PC-3 (cell line): Measurements from ENCODE around the gene RNF208. TPM values are rescaled to one million over a fixed set of nuclear protein-coding genes. Genes with fewer than 3 reads are reported as not detected.
A peak's percentile ranks its signal among the peaks of the same experiment; 100 is the strongest.

Experiments
- ATAC-seq: fragments of 200-7000 bp; cut with Tn5 transposase; 2 replicates; pipeline ENCODE4 v1.9.1; 2020; ENCODE audit warnings: mild to moderate bottlenecking, moderate library complexity
- BruUV-seq: library from RNA; stranded (reverse); fragments of 400-500 nt; replicated peaks from 2 replicates; lab custom pipeline; 2021; lab: Mats Ljungman, UMichigan
- CTCF ChIA-PET: fragments of 300-600 bp; sonication (Branson Sonifier 250); formaldehyde crosslinking; loops from one replicate; lab custom pipeline; 2022; ENCODE audit warnings: antibody characterized with exemption; lab: Charles Lee
- POLR2A ChIA-PET: fragments of 300-600 bp; sonication (Branson Sonifier 250); formaldehyde crosslinking; loops from one replicate; lab custom pipeline; 2022; ENCODE audit warnings: antibody characterized with exemption; ENCODE audit not compliant: unreplicated experiment; lab: Charles Lee
- DNase-seq: peaks from one replicate; pipeline ENCODE4 v3.0.0-alpha.2; 2015
- H2AFZ ChIP-seq: fragments of 300-600 bp; sonication (generic); 2 replicates; pipeline ENCODE4 v1.6.0; 2016; ENCODE audit warnings: antibody characterized with exemption, low read length
- H3F3A ChIP-seq: fragments of 300-600 bp; sonication (generic); one replicate; pipeline ENCODE4 v1.6.0; 2017; ENCODE audit warnings: antibody characterized with exemption, low read length, control low read depth, mild to moderate bottlenecking; ENCODE audit not compliant: unreplicated experiment
- H3K27ac ChIP-seq: fragments of 300-600 bp; sonication (generic); 2 replicates; pipeline ENCODE4 v1.5.1; 2016; ENCODE audit warnings: mild to moderate bottlenecking, low read length
- H3K27me3 ChIP-seq: fragments of 300-600 bp; sonication (generic); 2 replicates; pipeline ENCODE4 v1.6.1; 2016; ENCODE audit warnings: low read length, mixed read lengths
- H3K36me3 ChIP-seq: fragments of 300-600 bp; sonication (generic); 2 replicates; pipeline ENCODE4 v1.6.1; 2016; ENCODE audit warnings: low read depth, mixed run types, low read length, mixed read lengths
- H3K4me1 ChIP-seq: fragments of 300-600 bp; sonication (generic); 2 replicates; pipeline ENCODE4 v1.5.1; 2016; ENCODE audit warnings: low read length; ENCODE audit not compliant: insufficient read depth
- H3K4me2 ChIP-seq: fragments of 300-600 bp; sonication (generic); 2 replicates; pipeline ENCODE4 v1.6.0; 2016; ENCODE audit warnings: low read length
- H3K4me3 ChIP-seq: fragments of 300-600 bp; sonication (generic); 2 replicates; pipeline ENCODE4 v1.5.1; 2016; ENCODE audit warnings: mild to moderate bottlenecking, low read length, mixed read lengths
- H3K79me2 ChIP-seq: fragments of 300-600 bp; sonication (generic); 2 replicates; pipeline ENCODE4 v1.6.1; 2017; ENCODE audit warnings: low read length, mixed read lengths
- H3K9ac ChIP-seq: fragments of 300-600 bp; sonication (generic); 2 replicates; pipeline ENCODE4 v1.6.0; 2016; ENCODE audit warnings: mild to moderate bottlenecking, low read length
- H3K9me2 ChIP-seq: fragments of 300-600 bp; sonication (generic); replicated peaks from 2 replicates; pipeline ENCODE4 v1.6.1; 2016; ENCODE audit warnings: mixed run types, low read length, mixed read lengths
- H3K9me3 ChIP-seq: fragments of 300-600 bp; sonication (generic); 2 replicates; pipeline ENCODE4 v1.6.1; 2016; ENCODE audit warnings: low read length, mixed read lengths
- H4K20me1 ChIP-seq: fragments of 300-600 bp; sonication (generic); 2 replicates; pipeline ENCODE4 v1.6.1; 2016; ENCODE audit warnings: low read length, mixed read lengths
- CTCF ChIP-seq: fragments of 300-600 bp; sonication (generic); conservative IDR thresholded peaks from 2 replicates; pipeline ENCODE4 v1.5.1; 2017; ENCODE audit warnings: antibody characterized with exemption, low read depth, mild to moderate bottlenecking, low read length
- EZH2 ChIP-seq: fragments of 300-600 bp; sonication (generic); IDR thresholded peaks from one replicate; pipeline ENCODE4 v1.6.1; 2017; ENCODE audit warnings: antibody characterized with exemption, mild to moderate bottlenecking, low read length; ENCODE audit not compliant: unreplicated experiment
- EZH2phosphoT487 ChIP-seq: fragments of 300-600 bp; sonication (generic); IDR thresholded peaks from 2 replicates; pipeline ENCODE4 v1.6.1; 2018; ENCODE audit warnings: mild to moderate bottlenecking, antibody characterized with exemption, low read length, borderline replicate concordance
- intact Hi-C: fragments of 100-400 bp; cut with micrococcal nuclease; formaldehyde crosslinking; loops from 2 replicates; pipeline ENCODE4 v1.9.0; 2023
- total RNA-seq: library from RNA; depleted of rRNA; stranded (reverse); fragments of >200 nt; gene quantifications from 2 replicates; pipeline ENCODE4 v1.2.3, GENCODE V29; 2014

Gene RNF208
- total RNA-seq, 1 experiment from 2014 or later = 1.7 TPM

GRCh38 chr9:137228506-137228967 lies 6.5 kb upstream of the RNF208 start:
- intact Hi-C loops = loop anchor here (5.0 kb wide), 2 partner anchors 41 to 111 kb away; partner anchors contain the start of genes ANAPC2 and SSNA1
- Histone ChIP-seq H3K9me2 (no peaks in the 10 kb centered on the region), H4K20me1 (no peaks in the 10 kb centered on the region), H3K36me3 (no peaks in the 10 kb centered on the region), H3K4me2 (peak overlapping the region; percentile 57), H3K9ac (no peak overlapping the region), H3K27me3 (no peaks in the 10 kb centered on the region), H2AFZ (no peak overlapping the region), H3K9me3 (no peaks in the 10 kb centered on the region), H3F3A (peaks cover 2% of the 10 kb centered on the region), H3K79me2 (peaks cover 19% of the 10 kb centered on the region), H3K4me1 (peaks cover 40% of the 10 kb centered on the region), H3K27ac (no peak overlapping the region), H3K4me3 (no peak overlapping the region)
- ChIA-PET POLR2A (no interaction called here), CTCF (interaction anchor here (1.1 kb wide), 1 partner anchor 72 kb away, joined by 3 read pairs; no protein-coding TSS in a partner anchor)
- DNase-seq = no peak
- no peak for ATAC-seq
- TF ChIP-seq EZH2phosphoT487 (no peak), CTCF (no peak), EZH2 (no peak)
- BruUV-seq = no TSS peak

DNA sequence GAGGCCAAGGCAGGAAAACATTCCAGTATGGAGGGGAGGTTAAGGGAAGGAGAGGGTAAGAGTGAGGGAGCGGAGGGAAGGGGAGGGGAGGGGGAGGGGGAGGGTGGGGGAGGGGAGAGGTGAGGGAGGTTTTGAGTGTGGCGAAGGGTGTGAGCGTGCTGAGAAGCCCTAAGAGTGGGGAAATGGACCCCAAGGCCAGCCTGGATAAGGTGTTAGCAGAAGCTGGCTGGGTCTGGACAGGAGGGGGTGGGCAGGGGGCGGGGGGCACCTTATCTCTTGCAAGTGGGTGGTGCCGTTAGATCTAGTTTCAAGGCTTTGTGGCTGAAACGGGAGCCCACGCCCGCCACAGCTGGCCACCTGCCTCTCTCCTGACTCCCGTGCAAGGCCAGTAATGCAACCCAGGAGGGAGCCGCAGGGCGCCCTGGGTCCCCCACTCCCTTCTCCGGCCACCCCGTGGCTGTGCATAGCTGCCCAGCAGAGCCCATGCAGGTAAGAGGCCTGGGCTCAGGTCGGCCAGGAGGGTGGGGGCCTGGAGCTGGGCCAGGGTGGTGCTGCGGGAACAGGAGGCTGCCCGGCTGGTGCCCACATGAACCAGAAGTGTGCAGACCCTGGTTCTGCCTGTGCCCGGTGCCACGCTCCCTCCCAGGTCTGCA lies 5.9 kb upstream of the RNF208 start:
- Histone ChIP-seq H3K27me3 (no peaks in the 10 kb centered on the region), H3F3A (peaks cover 2% of the 10 kb centered on the region), H3K36me3 (no peaks in the 10 kb centered on the region), H3K27ac (peak overlapping the region; percentile 99), H3K4me1 (peaks cover 40% of the 10 kb centered on the region), H3K9ac (no peak overlapping the region; the same call in 1 of the 2 replicates), H3K9me2 (no peaks in the 10 kb centered on the region), H3K4me3 (no peak overlapping the region), H3K9me3 (no peaks in the 10 kb centered on the region), H2AFZ (no peak overlapping the region), H3K4me2 (peak overlapping the region; percentile 88), H4K20me1 (no peaks in the 10 kb centered on the region), H3K79me2 (peaks cover 19% of the 10 kb centered on the region)
- ATAC-seq (no peak), DNase-seq (no peak)
- intact Hi-C loops = loop anchor here (5.0 kb wide), 2 partner anchors 41 to 111 kb away; partner anchors contain the start of genes ANAPC2 and SSNA1
- ChIA-PET CTCF (interaction anchor here (1.0 to 1.1 kb wide), 3 partner anchors 9 to 71 kb away, joined by 3 to 4 read pairs (median 3); no protein-coding TSS in a partner anchor), POLR2A (interaction anchor here (1.1 kb wide), 1 partner anchor 13 kb away, joined by 4 read pairs; the partner anchor contains the start of gene TUBB4B)
- no TSS peak for BruUV-seq
- TF ChIP-seq EZH2 (no peak), CTCF (no peak), EZH2phosphoT487 (no peak)
